ENCODE measurements around the gene CCDC181.

DNA sequence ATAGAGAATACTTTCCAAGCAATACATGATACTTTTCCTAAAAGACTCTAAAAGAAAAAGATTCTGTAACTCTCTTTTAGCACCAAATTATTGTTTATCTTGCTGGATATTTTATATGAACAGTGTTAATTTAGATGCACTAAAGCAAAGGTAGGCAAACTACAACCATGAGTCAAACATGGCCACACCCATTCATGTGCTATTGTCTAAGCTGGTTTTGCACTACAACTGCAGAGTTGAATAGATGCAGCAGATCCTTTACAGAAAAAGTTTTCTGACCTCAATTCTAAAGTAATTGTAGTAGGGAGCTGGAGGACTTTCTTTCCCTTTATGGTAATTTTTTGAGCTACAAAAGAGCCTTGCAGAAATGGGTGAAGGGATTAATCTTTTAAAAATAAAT is 39.9 kb downstream of the CCDC181 start:
- TF ChIP-seq, protein P1, sequence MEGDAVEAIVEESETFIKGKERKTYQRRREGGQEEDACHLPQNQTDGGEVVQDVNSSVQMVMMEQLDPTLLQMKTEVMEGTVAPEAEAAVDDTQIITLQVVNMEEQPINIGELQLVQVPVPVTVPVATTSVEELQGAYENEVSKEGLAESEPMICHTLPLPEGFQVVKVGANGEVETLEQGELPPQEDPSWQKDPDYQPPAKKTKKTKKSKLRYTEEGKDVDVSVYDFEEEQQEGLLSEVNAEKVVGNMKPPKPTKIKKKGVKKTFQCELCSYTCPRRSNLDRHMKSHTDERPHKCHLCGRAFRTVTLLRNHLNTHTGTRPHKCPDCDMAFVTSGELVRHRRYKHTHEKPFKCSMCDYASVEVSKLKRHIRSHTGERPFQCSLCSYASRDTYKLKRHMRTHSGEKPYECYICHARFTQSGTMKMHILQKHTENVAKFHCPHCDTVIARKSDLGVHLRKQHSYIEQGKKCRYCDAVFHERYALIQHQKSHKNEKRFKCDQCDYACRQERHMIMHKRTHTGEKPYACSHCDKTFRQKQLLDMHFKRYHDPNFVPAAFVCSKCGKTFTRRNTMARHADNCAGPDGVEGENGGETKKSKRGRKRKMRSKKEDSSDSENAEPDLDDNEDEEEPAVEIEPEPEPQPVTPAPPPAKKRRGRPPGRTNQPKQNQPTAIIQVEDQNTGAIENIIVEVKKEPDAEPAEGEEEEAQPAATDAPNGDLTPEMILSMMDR (IDR thresholded peaks at IDR 0.05; ENCODE audit: low read depth, low read length): no peak
- no peak for TF ChIP-seq EZH2phosphoT487 (IDR thresholded peaks at IDR 0.05; ENCODE audit: low read depth)

Measured in OCI-LY3 (cell line).